AG04449 (cell line): ENCODE data around the gene TRIM14.

ENCODE experiments used
- CTCF ChIA-PET: fragments of 350-600 bp; formaldehyde crosslinking; extraction: SDS; loops from one replicate; lab custom pipeline; 2021; ENCODE audit warnings: antibody characterized with exemption; lab: Yijun Ruan, JAX
- POLR2A ChIA-PET: fragments of 400-600, 350-600 bp; formaldehyde crosslinking; extraction: SDS; loops from one replicate; lab custom pipeline; 2020; ENCODE audit warnings: antibody characterized with exemption, inconsistent platforms; lab: Yijun Ruan, JAX
- DNase-seq: peaks from one replicate; pipeline ENCODE4 v3.0.0-alpha.2; 2010; ENCODE audit warnings: low read depth, low spot score
- H3K4me3 ChIP-seq: 2 replicates; pipeline ENCODE4 v1.5.1; 2011; ENCODE audit warnings: low read depth, mild to moderate bottlenecking, control low read depth, low read length
- TF ChIP-seq, protein P1 (sequence below): IDR thresholded peaks from one replicate; pipeline ENCODE4 v1.5.1; 2011; ENCODE audit warnings: mild to moderate bottlenecking, moderate library complexity, low read length, control low read depth, inconsistent platforms; ENCODE audit not compliant: insufficient read depth; ENCODE audit errors: missing control alignments

TRIM14 gene

DNA sequence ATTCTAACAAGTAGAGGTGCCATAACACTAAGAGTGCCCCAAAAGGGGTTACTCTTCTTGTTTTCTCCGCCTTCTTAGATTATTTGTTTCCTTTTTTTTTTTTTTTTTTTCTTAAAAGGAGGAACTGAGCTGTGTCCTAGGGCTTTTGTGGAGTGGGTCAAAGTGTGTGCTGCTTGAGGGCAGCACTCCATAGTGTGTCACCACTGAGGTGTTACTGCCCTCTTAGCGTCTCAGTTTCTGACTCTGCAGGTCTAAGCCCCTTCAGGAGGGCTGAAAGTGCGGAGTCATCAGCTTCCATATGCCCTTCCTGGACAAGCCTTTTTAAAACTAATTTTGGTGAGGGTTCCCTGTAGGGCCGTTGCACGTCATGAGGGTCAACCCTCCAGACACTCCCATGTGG lies 75.1 kb downstream of the TRIM14 start:
- ChIA-PET POLR2A (no interaction called here), CTCF (interaction anchor here (0.7 to 3.4 kb wide), 3 partner anchors 9 to 13 kb away, joined by 3 to 24 read pairs (median 3); partner anchors contain the start of gene NANS)
- H3K4me3 ChIP-seq: no peak overlapping the region
- no peak for DNase-seq
- TF ChIP-seq, protein P1, sequence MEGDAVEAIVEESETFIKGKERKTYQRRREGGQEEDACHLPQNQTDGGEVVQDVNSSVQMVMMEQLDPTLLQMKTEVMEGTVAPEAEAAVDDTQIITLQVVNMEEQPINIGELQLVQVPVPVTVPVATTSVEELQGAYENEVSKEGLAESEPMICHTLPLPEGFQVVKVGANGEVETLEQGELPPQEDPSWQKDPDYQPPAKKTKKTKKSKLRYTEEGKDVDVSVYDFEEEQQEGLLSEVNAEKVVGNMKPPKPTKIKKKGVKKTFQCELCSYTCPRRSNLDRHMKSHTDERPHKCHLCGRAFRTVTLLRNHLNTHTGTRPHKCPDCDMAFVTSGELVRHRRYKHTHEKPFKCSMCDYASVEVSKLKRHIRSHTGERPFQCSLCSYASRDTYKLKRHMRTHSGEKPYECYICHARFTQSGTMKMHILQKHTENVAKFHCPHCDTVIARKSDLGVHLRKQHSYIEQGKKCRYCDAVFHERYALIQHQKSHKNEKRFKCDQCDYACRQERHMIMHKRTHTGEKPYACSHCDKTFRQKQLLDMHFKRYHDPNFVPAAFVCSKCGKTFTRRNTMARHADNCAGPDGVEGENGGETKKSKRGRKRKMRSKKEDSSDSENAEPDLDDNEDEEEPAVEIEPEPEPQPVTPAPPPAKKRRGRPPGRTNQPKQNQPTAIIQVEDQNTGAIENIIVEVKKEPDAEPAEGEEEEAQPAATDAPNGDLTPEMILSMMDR: no peak

DNA sequence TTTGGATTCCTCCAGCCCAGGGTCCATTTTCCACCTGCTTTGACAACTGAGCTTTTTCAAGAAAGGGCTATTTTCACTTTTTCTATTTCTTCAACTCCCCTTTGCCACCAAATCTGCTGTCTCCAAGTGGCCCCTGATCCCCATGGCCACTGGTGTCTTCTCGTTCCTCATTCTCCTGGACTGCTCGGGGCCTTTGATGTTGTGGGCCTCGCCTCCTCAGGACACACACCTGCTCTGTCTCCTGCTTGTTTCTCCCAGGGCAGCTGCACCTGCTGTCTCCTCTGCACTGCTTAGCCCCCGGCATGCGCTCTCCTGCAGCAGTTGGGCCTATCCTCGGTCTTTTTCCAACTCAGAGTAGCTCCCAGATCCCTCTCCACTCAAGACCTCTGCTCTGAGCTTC lies 78.8 kb downstream of the TRIM14 start:
- H3K4me3 ChIP-seq: no peak overlapping the region
- TF ChIP-seq, protein P1: no peak
- POLR2A ChIA-PET: no interaction called here
- CTCF ChIA-PET: no interaction called here
- DNase-seq: no peak

DNA sequence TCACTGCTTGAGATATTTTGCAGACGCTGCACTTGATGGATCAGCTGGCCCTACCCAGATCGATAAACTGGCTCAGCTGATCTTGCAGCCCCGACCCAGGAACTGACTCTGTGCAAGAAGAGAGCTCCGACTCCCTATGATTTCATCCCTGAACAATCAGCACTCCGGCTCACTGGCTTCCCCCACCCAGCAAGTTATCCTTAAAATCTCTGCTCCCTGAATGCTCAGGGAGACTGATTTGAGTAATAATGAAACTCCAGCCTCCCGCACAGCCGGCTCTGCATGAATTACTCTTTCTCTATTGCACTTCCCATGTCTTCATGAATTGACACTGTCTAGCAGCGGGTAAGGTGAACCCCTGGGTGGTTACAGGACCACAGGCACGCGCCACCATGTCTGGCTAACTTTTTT lies 79.4 kb downstream of the TRIM14 start:
- ChIA-PET POLR2A (no interaction called here), CTCF (no interaction called here)
- TF ChIP-seq, protein P1: no peak
- no peak overlapping the region for H3K4me3 ChIP-seq
- no peak for DNase-seq

DNA sequence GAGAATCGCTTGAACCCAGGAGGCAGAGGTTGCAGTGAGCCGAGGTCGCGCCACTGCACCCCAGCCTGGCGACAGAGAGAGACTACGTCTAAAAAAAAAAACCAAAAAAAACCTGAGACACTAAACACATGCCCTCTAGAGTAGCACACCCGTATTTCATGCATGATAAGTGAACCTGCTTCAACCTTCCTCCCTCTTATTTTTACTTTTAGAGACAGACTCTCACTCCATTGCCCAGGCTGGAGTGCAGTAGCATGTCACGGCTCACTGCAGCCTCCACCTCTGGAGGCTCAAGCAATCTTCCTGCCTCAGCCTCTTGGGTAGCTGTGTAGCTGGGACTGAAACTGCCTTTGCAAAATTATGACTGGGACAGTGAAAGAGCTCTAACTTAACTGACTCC lies 80.1 kb downstream of the TRIM14 start:
- CTCF ChIA-PET: no interaction called here
- H3K4me3 ChIP-seq: no peak overlapping the region
- DNase-seq: no peak
- POLR2A ChIA-PET: no interaction called here
- TF ChIP-seq, protein P1: no peak

DNA sequence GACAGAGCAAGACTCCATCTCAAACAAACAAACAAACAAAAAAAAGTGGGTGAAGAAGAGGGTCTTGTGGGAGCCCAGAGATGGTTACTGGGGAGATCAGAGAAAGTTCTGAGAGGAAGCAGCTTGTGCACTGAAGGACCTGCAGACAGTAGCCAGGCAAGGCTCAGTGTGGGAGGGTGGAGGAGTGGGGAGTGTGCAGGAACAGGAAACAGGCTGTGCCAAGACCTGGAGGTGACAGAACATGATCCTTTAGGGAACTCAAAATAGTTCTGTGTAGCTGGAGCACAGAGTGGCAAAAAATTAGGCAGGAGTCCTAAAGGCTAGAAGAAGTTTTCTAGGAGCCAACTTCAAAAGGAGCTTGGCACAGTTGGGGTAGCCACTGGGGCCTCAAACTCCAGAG lies 81.7 kb downstream of the TRIM14 start:
- DNase-seq: no peak
- TF ChIP-seq, protein P1: no peak
- POLR2A ChIA-PET: no interaction called here
- CTCF ChIA-PET: interaction anchor here (1.2 to 6.9 kb wide), 3 partner anchors 18 to 115 kb away, joined by 4 to 47 read pairs (median 5); partner anchors contain the start of gene TRMO
- H3K4me3 ChIP-seq: no peak overlapping the region

DNA sequence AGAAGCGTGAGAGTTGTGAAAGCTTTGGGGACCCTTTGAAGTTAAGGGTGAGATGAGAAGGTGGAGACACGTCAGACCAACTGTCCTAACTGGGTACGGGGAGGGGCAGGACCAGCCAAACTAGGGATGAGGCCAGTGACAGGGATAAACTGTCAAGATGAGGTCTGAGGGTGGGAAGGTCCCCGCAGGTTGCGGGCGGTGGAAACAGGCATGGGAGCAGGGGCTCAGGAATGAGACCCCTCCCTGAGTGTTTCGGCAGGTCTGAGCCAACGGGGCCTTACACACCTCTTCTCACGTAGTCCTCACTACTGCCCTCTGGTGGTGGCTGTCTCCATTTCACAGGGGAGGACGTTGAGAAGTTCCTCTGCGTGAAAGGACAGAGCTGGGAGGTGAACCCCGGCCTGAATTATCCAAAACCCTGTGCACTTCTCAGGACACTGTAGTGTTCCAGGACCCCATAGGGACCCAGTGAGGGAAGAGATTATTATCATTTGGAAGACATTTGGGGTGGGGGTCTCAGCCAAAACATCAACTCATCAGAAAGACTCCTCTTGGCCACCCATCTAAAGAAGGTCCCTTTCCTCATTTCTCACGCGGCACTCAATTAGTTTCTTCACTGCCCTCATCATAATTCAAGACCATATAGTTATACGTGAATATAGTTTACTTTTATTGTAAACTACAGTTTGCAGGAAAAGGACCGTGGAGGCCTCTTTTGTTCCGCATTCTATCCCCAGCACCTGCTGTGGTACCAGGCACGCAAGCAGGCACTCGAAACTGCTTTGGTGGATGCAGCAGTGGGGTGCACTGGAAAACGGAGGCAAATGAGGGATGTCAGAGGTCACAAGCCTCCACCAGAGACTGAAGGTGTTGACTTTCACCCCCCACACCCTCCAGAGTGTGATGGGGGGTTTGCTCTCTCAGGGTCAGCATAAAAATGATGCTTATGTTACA lies 84.2 kb downstream of the TRIM14 start:
- POLR2A ChIA-PET: interaction anchor here (0.6 to 1.0 kb wide), 3 partner anchors 22 to 111 kb away, joined by 3 read pairs; partner anchors contain the start of gene NANS

More for the DNA sequence above, 84.2 kb downstream of the TRIM14 start:
- DNase-seq: no peak
- TF ChIP-seq, protein P1: peak; percentile 80
- no peak overlapping the region for H3K4me3 ChIP-seq
- CTCF ChIA-PET: interaction anchor here (0.6 to 6.9 kb wide), 19 partner anchors 10 to 192 kb away, joined by 3 to 47 read pairs (median 4); partner anchors contain the start of genes NANS and TRMO
